GM18868 (cell line): ENCODE measurements around the gene TMTC1.

Experiments used
- ATAC-seq: cut with Tn5 transposase; IDR thresholded peaks from one replicate; pipeline ENCODE4 v1.9.1; 2021; ENCODE audit warnings: mild to moderate bottlenecking, moderate library complexity; ENCODE audit not compliant: unreplicated experiment

TMTC1 gene

DNA sequence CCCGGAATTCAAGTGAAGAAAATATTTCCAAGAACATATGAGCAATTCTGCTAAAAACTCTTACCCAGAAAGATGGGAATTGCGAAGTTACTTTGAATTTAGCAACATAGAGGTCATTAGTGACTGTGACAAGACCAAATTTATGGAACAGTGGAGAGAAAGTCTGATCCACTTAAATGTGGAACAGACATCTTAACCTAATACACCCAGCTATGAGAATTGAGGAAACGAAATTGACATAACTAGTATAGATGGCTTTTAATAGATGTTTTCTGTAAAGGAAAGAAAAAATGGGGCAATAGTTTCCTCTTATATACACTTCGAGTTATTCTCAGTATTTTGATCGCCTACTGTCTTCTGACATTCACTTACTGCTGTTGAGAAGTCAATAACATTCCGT, 290.9 kb downstream of the TMTC1 start:
- no peak for ATAC-seq

DNA sequence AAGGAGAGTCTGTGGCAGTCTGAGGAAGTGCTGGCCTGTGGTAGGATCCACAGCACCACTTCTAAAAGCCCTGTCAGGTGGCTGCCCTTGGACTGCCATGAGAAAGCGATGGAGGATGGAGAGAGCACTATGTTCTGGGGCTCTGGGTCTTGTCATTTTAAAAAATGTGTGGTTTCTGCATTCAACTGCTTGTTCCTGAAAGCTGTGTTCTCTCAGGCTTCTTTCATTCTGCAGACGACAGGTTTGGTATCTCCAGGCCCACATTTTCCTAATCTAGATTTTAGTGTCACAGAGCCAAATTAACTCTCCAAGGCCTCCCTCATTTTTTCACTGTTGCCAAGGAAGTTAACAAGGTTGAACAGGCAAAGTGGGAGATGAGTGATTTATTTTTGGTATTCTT, 296.8 kb downstream of the TMTC1 start:
- ATAC-seq, result no peak

DNA sequence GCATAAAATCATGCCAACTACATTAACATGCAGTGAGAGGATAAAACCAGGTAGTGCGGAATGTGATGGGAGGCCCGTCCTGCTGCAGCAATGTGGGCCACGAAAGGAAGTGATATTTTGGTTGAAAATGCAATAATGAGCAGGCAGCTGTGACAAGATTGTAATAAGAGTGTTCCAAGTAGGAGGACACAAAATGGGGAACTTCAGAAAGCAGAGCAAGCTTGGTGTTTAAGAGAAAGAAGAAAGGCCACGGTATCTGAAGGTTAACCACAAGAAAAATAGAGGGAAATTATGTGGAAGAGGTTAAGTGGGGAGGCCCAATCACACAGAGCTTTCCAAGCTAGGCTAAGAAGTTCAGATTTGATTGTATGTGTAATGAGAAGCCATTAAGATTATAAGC, 320.5 kb downstream of the TMTC1 start:
- ATAC-seq, result no peak

GRCh38 chr12:29460082-29460481, 323.7 kb downstream of the TMTC1 start:
- no peak for ATAC-seq

- no peak for ATAC-seq
These were observed 328.7 kb downstream of the TMTC1 start for GRCh38 chr12:29455087-29455486.

GRCh38 chr12:29451888-29452287, 331.9 kb downstream of the TMTC1 start:
- no peak for ATAC-seq
